B cell (primary cell): Measurements from ENCODE around the gene SOSTDC1.

Experiments used
- EZH2 ChIP-seq: IDR thresholded peaks from 2 replicates; pipeline ENCODE4 v1.6.1; 2012; ENCODE audit warnings: borderline replicate concordance, low read depth, mild to moderate bottlenecking, moderate library complexity, low read length; ENCODE audit not compliant: insufficient read depth, poor library complexity, severe bottlenecking
- TF ChIP-seq, protein P1 (sequence below): fragments of 200-600 bp; IDR thresholded peaks from one replicate; pipeline ENCODE4 v1.8.0; 2022; ENCODE audit warnings: antibody characterized with exemption, mild to moderate bottlenecking

DNA sequence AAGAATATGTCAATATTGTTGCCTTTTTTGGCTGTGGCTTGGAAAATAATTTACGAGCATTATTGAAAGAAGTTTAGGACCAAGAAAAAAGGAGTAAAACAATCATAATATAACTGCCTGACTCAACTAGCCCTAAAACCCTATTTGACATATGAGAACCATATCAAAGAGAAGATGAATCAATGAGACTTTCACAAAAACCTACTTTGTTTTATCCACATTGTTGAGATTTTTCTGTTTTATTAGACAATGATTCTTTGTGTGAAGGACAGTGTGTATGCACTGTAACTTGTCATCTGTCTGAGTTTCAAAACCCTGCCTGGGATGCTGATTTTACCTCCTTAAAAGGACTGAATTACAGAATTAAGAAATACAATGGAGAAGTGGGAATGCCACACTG lies 19.0 kb downstream of the SOSTDC1 start:
- TF ChIP-seq, protein P1, sequence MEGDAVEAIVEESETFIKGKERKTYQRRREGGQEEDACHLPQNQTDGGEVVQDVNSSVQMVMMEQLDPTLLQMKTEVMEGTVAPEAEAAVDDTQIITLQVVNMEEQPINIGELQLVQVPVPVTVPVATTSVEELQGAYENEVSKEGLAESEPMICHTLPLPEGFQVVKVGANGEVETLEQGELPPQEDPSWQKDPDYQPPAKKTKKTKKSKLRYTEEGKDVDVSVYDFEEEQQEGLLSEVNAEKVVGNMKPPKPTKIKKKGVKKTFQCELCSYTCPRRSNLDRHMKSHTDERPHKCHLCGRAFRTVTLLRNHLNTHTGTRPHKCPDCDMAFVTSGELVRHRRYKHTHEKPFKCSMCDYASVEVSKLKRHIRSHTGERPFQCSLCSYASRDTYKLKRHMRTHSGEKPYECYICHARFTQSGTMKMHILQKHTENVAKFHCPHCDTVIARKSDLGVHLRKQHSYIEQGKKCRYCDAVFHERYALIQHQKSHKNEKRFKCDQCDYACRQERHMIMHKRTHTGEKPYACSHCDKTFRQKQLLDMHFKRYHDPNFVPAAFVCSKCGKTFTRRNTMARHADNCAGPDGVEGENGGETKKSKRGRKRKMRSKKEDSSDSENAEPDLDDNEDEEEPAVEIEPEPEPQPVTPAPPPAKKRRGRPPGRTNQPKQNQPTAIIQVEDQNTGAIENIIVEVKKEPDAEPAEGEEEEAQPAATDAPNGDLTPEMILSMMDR = no peak
- TF ChIP-seq EZH2 = no peak
